Keratinocyte (primary cell): Measurements from ENCODE around the gene DIP2C. TPM values are rescaled to one million over a fixed set of nuclear protein-coding genes. Genes with fewer than 3 reads are reported as not detected.

Experiments used
- DNase-seq: peaks from one replicate; pipeline ENCODE4 v3.0.0-alpha.2; 2011; ENCODE audit warnings: low read depth, missing footprints, low spot score
- FAIRE-seq: peaks from 2 replicates; lab custom pipeline; 2011; peaks lifted over from hg19 to GRCh38; lab: Jason Lieb, UNC
- H2AFZ ChIP-seq: 2 replicates; pipeline ENCODE4 v1.6.0; 2012; ENCODE audit warnings: low read length, control low read depth, inconsistent platforms; ENCODE audit not compliant: control insufficient read depth
- H3K27ac ChIP-seq: 2 replicates; pipeline ENCODE4 v1.5.1; 2011; ENCODE audit warnings: low read length; ENCODE audit not compliant: control insufficient read depth, insufficient read depth
- H3K27me3 ChIP-seq: 3 replicates; pipeline ENCODE4 v1.6.0; 2011; ENCODE audit warnings: low read length; ENCODE audit not compliant: control insufficient read depth, insufficient read depth; ENCODE audit errors: extremely low read depth
- H3K36me3 ChIP-seq, 2 experiments: 2 replicates in 1 of 2; 3 replicates in 1 of 2; pipeline ENCODE4 v1.5.1; 2011; ENCODE audit warnings: low read length in 2 of 2, mild to moderate bottlenecking in 1 of 2; ENCODE audit not compliant: control insufficient read depth in 2 of 2, insufficient read depth in 2 of 2; ENCODE audit errors: extremely low read depth in 1 of 2
- H3K4me1 ChIP-seq: 3 replicates; pipeline ENCODE4 v1.5.1; 2011; ENCODE audit warnings: low read length; ENCODE audit not compliant: control insufficient read depth, insufficient read depth; ENCODE audit errors: extremely low read depth
- H3K4me2 ChIP-seq: 3 replicates; pipeline ENCODE4 v1.6.0; 2011; ENCODE audit warnings: low read depth, low read length; ENCODE audit not compliant: control insufficient read depth, insufficient read depth; ENCODE audit errors: extremely low read depth
- H3K4me3 ChIP-seq, 3 experiments: fragments of 200-600 bp in 1 of 3; sonication (generic) in 1 of 3; 2 replicates in 2 of 3; 3 replicates in 1 of 3; pipeline ENCODE4 v1.5.1; 2011 to 2016; ENCODE audit warnings: low read length in 3 of 3, mild to moderate bottlenecking in 3 of 3, control low read depth in 2 of 3, inconsistent platforms in 1 of 3, low read depth in 1 of 3, mixed read lengths in 1 of 3, mixed run types in 1 of 3, moderate library complexity in 1 of 3; ENCODE audit not compliant: control insufficient read depth in 2 of 3, insufficient read depth in 2 of 3; ENCODE audit errors: extremely low read depth in 1 of 3
- H3K79me2 ChIP-seq: 2 replicates; pipeline ENCODE4 v1.6.0; 2012; ENCODE audit warnings: low read length; ENCODE audit not compliant: control insufficient read depth, insufficient read depth
- H3K9ac ChIP-seq: 3 replicates; pipeline ENCODE4 v1.6.0; 2011; ENCODE audit warnings: low read length; ENCODE audit not compliant: control insufficient read depth, insufficient read depth; ENCODE audit errors: extremely low read depth
- H3K9me1 ChIP-seq: 3 replicates; pipeline ENCODE4 v1.6.0; 2011; ENCODE audit warnings: low read length; ENCODE audit not compliant: control insufficient read depth, insufficient read depth; ENCODE audit errors: extremely low read depth
- H3K9me3 ChIP-seq: 2 replicates; pipeline ENCODE4 v1.5.1; 2012; ENCODE audit warnings: low read depth, low read length; ENCODE audit not compliant: control insufficient read depth
- H4K20me1 ChIP-seq: 3 replicates; pipeline ENCODE4 v1.6.0; 2011; ENCODE audit warnings: low read length; ENCODE audit not compliant: control insufficient read depth, insufficient read depth; ENCODE audit errors: extremely low read depth
- CTCF ChIP-seq, 3 experiments: IDR thresholded peaks in 1 of 3; conservative IDR thresholded peaks in 1 of 3; optimal IDR thresholded peaks in 1 of 3; 2 replicates in 2 of 3; 3 replicates in 1 of 3; pipeline versions ENCODE3 to v1.5.1; 2011; ENCODE audit warnings: low read length in 3 of 3, mild to moderate bottlenecking in 3 of 3, moderate library complexity in 2 of 3, control low read depth in 1 of 3, inconsistent platforms in 1 of 3; ENCODE audit not compliant: insufficient read depth in 2 of 3; ENCODE audit errors: extremely low read depth in 1 of 3
- EZH2 ChIP-seq: IDR thresholded peaks from one replicate; pipeline ENCODE4 v1.6.1; 2012; ENCODE audit warnings: inconsistent platforms, mild to moderate bottlenecking, low read length, moderate library complexity
- dilution Hi-C: fragments of 300-500 bp; cut with MboI; formaldehyde crosslinking; loops from one replicate; pipeline ENCODE4 v1.7.0; 2020; ENCODE audit warnings: low sequenced_read_pairs; ENCODE audit not compliant: extremely low pct_ligation_motif_present
- polyA plus RNA-seq, 5 experiments: library from polyadenylated mRNA; depleted of rRNA in 3 of 5; stranded (reverse) in 3 of 5; stranded (forward) in 1 of 5; unstranded in 1 of 5; fragments of >200 nt; gene quantifications; 1 replicate in 1 of 5; 2 replicates in 3 of 5; 3 replicates in 1 of 5; pipeline versions ENCODE4 v1.2.1 to v1.2.3, GENCODE V29; 2011 to 2012; ENCODE audit warnings: missing spikeins in 2 of 5, low read depth in 1 of 5, low replicate concordance in 1 of 5

Gene DIP2C
- polyA plus RNA-seq, 1 donor (not counting 4 experiments of a cell fraction or from before 2014, with no cell fraction given) = 1.3 TPM

DNA sequence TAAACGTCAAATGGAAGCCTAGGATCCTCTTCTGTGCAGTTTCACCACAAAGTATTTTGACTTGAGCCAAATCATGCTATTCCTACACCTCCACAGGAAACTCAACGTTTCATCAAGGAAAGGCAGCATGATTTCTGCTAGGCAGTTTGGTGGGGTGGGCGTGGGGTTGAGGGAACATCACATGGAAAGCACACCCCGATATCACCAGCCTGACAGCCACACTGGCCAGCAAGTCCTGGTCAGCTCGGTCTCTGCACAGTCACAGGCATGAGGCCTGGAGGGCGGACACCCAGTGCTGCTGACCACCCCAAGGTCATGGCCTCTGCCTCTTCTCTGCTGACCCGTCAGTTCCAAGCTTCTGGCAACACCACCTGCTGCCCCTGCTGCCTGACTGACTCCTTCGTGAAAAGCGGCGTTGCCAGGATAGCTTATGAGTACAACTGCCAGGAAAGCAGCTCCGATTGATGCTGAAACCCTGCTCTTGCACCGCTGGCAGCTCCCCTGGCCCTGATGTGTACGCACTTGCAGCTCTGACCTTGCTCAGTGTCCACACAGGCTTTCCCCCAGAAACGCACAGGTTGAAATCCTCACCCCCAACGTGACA, 171.5 kb downstream of the DIP2C start:
- no peaks in the 10 kb centered on the region for H3K79me2 ChIP-seq
- no peak overlapping the region for H2AFZ ChIP-seq
- no peaks in the 10 kb centered on the region for H3K9me1 ChIP-seq
- TF ChIP-seq EZH2 (no peak), CTCF (optimal IDR thresholded peaks at IDR 0.05 in 1 of 3, IDR thresholded peaks at IDR 0.05 in 1 of 3, conservative IDR thresholded peaks at IDR 0.05 in 1 of 3; ENCODE audit: extremely low read depth in 1 of 3, insufficient read depth in 2 of 3, low read length in 3 of 3) (no peak)
- no peak overlapping the region for H3K27ac ChIP-seq
- H3K36me3 ChIP-seq = no peaks in the 10 kb centered on the region
- no peak overlapping the region for H3K9ac ChIP-seq
- H3K9me3 ChIP-seq = no peaks in the 10 kb centered on the region
- H3K4me3 ChIP-seq = no peak overlapping the region
- no peak for FAIRE-seq
- H4K20me1 ChIP-seq = peaks cover 3% of the 10 kb centered on the region
- DNase-seq = no peak
- no peaks in the 10 kb centered on the region for H3K27me3 ChIP-seq
- H3K4me2 ChIP-seq = no peak overlapping the region
- dilution Hi-C loops = no loop called here
- peaks cover 13% of the 10 kb centered on the region for H3K4me1 ChIP-seq

DNA sequence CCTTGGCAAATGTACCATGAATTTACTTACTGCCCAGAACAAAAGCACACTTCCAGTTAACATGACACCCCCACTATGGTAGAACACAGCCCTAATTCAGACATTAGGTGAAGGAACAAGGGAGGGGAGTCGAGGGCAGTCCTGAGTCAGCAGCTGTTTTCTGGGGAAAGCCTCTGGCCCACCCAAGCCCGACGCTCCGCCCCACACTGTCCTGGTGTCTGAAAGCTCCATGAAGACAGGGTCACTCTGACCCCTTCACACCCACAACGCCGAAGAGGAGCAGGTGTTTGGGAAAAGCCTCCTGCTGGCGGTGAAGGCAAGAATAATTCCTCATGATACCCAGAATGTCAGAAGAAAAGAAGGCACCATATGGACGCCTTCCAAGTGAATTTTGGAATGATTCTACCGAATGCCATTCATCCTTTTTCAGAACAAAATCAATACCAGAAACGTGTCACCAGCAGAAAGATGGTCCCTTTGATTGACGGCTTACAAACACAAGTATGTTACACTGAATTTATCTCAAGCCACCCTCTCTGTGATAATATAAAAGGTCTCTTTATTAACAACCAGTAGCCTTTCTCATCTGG, 172.1 kb downstream of the DIP2C start:
- H4K20me1 ChIP-seq = peaks cover 3% of the 10 kb centered on the region
- H3K36me3 ChIP-seq = no peaks in the 10 kb centered on the region
- dilution Hi-C loops = no loop called here

More for the DNA sequence above, 172.1 kb downstream of the DIP2C start:
- no peaks in the 10 kb centered on the region for H3K79me2 ChIP-seq
- H3K4me1 ChIP-seq = peaks cover 13% of the 10 kb centered on the region
- no peak overlapping the region for H3K4me2 ChIP-seq
- FAIRE-seq (no peak), DNase-seq (no peak)
- TF ChIP-seq EZH2 (no peak), CTCF (optimal IDR thresholded peaks at IDR 0.05 in 1 of 3, IDR thresholded peaks at IDR 0.05 in 1 of 3, conservative IDR thresholded peaks at IDR 0.05 in 1 of 3; ENCODE audit: extremely low read depth in 1 of 3, insufficient read depth in 2 of 3, low read length in 3 of 3) (no peak)
- no peaks in the 10 kb centered on the region for H3K27me3 ChIP-seq
- no peaks in the 10 kb centered on the region for H3K9me1 ChIP-seq
- no peaks in the 10 kb centered on the region for H3K9me3 ChIP-seq
- H3K9ac ChIP-seq = no peak overlapping the region
- H3K4me3 ChIP-seq = no peak overlapping the region
- H3K27ac ChIP-seq = no peak overlapping the region
- no peak overlapping the region for H2AFZ ChIP-seq
